Loucy (cell line): ENCODE measurements around the gene CHST1.

Experiments used
- H2AFZ ChIP-seq: fragments of 200-600 bp; sonication (generic); 2 replicates; pipeline ENCODE4 v1.6.0; 2016; ENCODE audit warnings: antibody characterized with exemption, mild to moderate bottlenecking, low read length, moderate library complexity
- H3F3A ChIP-seq: fragments of 200-600 bp; 2 replicates; pipeline ENCODE4 v1.6.0; 2016; ENCODE audit warnings: antibody characterized with exemption, low read depth, mild to moderate bottlenecking
- H3K27me3 ChIP-seq: fragments of 200-600 bp; sonication (generic); 2 replicates; pipeline ENCODE4 v1.6.1; 2014; ENCODE audit warnings: low read length, mild to moderate bottlenecking; ENCODE audit not compliant: insufficient read depth, poor library complexity, severe bottlenecking
- H3K36me3 ChIP-seq: fragments of 200-600 bp; sonication (generic); 2 replicates; pipeline ENCODE4 v1.6.1; 2016; ENCODE audit warnings: low read length; ENCODE audit not compliant: insufficient read depth
- H3K4me1 ChIP-seq: fragments of 200-600 bp; sonication (generic); 2 replicates; pipeline ENCODE4 v1.5.1; 2014; ENCODE audit warnings: low read length, mild to moderate bottlenecking; ENCODE audit not compliant: insufficient read depth, poor library complexity, severe bottlenecking
- H3K4me2 ChIP-seq: fragments of 200-600 bp; sonication (generic); 2 replicates; pipeline ENCODE4 v1.6.0; 2014; ENCODE audit warnings: antibody characterized with exemption, low read length, low read depth, mild to moderate bottlenecking; ENCODE audit not compliant: poor library complexity, severe bottlenecking
- H3K4me3 ChIP-seq: fragments of 200-600 bp; sonication (generic); 2 replicates; pipeline ENCODE4 v1.5.1; 2014; ENCODE audit warnings: low read length, mild to moderate bottlenecking, mixed read lengths; ENCODE audit not compliant: poor library complexity, severe bottlenecking
- H3K79me2 ChIP-seq: fragments of 200-600 bp; sonication (generic); 2 replicates; pipeline ENCODE4 v1.6.1; 2014; ENCODE audit warnings: low read length; ENCODE audit not compliant: insufficient read depth
- H3K9ac ChIP-seq: fragments of 200-600 bp; sonication (generic); 2 replicates; pipeline ENCODE4 v1.6.0; 2014; ENCODE audit warnings: mild to moderate bottlenecking, low read depth, low read length, moderate library complexity; ENCODE audit not compliant: poor library complexity, severe bottlenecking
- H3K9me2 ChIP-seq: fragments of 200-600 bp; sonication (generic); replicated peaks from 2 replicates; pipeline ENCODE4 v1.6.1; 2016; ENCODE audit warnings: low read depth, low read length, mixed read lengths
- H3K9me3 ChIP-seq: fragments of 200-600 bp; sonication (generic); 2 replicates; pipeline ENCODE4 v1.6.1; 2014; ENCODE audit warnings: mild to moderate bottlenecking, antibody characterized with exemption, low read length, low read depth; ENCODE audit not compliant: insufficient read depth
- H4K20me1 ChIP-seq: fragments of 200-600 bp; sonication (generic); 2 replicates; pipeline ENCODE4 v1.6.0; 2014; ENCODE audit warnings: antibody characterized with exemption, low read length, mild to moderate bottlenecking; ENCODE audit not compliant: insufficient read depth, poor library complexity, severe bottlenecking
- EZH2phosphoT487 ChIP-seq: fragments of 200-600 bp; IDR thresholded peaks from 2 replicates; pipeline ENCODE4 v1.6.1; 2018; ENCODE audit warnings: antibody characterized with exemption, mild to moderate bottlenecking, moderate library complexity, borderline replicate concordance
- TF ChIP-seq, protein P1 (sequence below): fragments of 200-600 bp; sonication (generic); conservative IDR thresholded peaks from 2 replicates; pipeline ENCODE4 v1.5.1; 2014; ENCODE audit warnings: mild to moderate bottlenecking, antibody characterized with exemption, low read length

CHST1 gene

DNA sequence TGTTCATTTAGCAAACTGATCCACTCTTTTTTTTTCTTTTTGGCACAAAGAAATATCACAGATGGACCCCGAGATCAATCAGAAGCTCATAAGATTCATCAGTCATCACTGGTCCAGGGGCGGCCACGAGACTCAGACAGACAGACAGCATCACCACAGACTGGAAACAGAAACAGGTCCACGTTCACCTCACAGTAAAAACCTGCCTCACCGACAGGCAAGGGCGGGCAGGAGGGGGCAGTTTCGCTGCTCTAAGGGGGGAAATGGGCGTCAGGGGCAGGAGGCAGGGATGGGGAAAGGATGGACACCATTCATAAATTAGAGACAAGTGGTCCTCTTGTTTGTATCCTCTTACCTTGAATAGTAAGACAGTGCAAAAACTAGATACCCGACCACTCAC lies 16.5 kb downstream of the CHST1 start:
- Histone ChIP-seq H3K36me3 (no peaks in the 10 kb centered on the region), H3K4me1 (peaks cover 8% of the 10 kb centered on the region), H3K27me3 (no peaks in the 10 kb centered on the region), H3K4me3 (no peak overlapping the region), H3K9me3 (no peaks in the 10 kb centered on the region), H3K9me2 (no peaks in the 10 kb centered on the region), H3K4me2 (no peak overlapping the region), H3K79me2 (no peaks in the 10 kb centered on the region), H2AFZ (no peak overlapping the region), H3K9ac (no peak overlapping the region), H3F3A (no peaks in the 10 kb centered on the region), H4K20me1 (no peaks in the 10 kb centered on the region)
- TF ChIP-seq EZH2phosphoT487: no peak
- TF ChIP-seq, protein P1, sequence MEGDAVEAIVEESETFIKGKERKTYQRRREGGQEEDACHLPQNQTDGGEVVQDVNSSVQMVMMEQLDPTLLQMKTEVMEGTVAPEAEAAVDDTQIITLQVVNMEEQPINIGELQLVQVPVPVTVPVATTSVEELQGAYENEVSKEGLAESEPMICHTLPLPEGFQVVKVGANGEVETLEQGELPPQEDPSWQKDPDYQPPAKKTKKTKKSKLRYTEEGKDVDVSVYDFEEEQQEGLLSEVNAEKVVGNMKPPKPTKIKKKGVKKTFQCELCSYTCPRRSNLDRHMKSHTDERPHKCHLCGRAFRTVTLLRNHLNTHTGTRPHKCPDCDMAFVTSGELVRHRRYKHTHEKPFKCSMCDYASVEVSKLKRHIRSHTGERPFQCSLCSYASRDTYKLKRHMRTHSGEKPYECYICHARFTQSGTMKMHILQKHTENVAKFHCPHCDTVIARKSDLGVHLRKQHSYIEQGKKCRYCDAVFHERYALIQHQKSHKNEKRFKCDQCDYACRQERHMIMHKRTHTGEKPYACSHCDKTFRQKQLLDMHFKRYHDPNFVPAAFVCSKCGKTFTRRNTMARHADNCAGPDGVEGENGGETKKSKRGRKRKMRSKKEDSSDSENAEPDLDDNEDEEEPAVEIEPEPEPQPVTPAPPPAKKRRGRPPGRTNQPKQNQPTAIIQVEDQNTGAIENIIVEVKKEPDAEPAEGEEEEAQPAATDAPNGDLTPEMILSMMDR: no peak

DNA sequence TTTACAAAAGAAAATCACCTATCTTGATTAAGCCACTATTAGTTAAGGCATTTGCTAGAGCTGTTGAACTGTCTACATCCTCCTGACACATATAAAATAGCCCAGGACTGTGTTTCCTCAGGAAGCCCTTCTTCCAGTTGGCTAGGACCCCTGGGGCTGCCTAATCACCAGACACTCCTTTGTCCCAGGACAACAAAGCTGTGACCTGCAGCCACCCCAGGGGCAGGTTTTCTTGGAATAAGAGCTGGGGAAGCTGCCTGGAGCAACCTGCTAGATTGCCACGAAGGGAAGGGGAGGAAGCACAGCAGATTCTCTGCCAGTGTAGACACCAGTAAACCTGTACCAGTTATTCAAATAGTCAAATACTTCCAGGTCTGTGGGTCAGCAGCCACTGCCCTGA lies 17.6 kb downstream of the CHST1 start:
- Histone ChIP-seq H3F3A (no peaks in the 10 kb centered on the region), H2AFZ (no peak overlapping the region), H3K4me1 (peaks cover 13% of the 10 kb centered on the region), H3K9ac (no peak overlapping the region), H3K4me3 (no peak overlapping the region), H4K20me1 (no peaks in the 10 kb centered on the region), H3K4me2 (no peak overlapping the region), H3K36me3 (no peaks in the 10 kb centered on the region), H3K27me3 (no peaks in the 10 kb centered on the region), H3K79me2 (no peaks in the 10 kb centered on the region), H3K9me2 (no peaks in the 10 kb centered on the region), H3K9me3 (no peaks in the 10 kb centered on the region)
- TF ChIP-seq, protein P1: no peak

DNA sequence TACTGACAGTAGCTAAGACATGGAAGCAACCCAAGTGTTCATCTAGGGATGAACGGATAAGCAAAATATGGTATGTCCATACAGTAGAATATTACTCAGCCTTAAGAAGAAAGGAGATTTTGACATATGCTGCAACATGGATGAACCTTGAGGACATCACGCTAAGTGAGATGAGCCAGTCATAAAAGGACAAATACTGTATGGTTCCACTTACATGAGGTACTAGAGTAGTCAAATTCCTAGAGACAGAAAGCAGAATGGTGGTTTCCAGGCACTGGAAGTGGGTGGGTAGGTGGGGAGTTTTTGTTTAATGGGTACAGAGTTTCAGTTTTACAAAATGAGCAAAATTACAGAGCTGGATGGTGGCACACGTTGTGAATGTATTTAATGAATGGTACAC lies 18.1 kb downstream of the CHST1 start:
- H3K36me3 ChIP-seq: no peaks in the 10 kb centered on the region
- no peaks in the 10 kb centered on the region for H3K9me3 ChIP-seq
- no peak overlapping the region for H3K4me3 ChIP-seq
- H2AFZ ChIP-seq: no peak overlapping the region
- peaks cover 13% of the 10 kb centered on the region for H3K4me1 ChIP-seq
- no peaks in the 10 kb centered on the region for H3K9me2 ChIP-seq
- TF ChIP-seq, protein P1: no peak
- no peak for TF ChIP-seq EZH2phosphoT487
- H3K79me2 ChIP-seq: no peaks in the 10 kb centered on the region
- no peak overlapping the region for H3K4me2 ChIP-seq
- H3K9ac ChIP-seq: no peak overlapping the region
- H4K20me1 ChIP-seq: no peaks in the 10 kb centered on the region
- no peaks in the 10 kb centered on the region for H3K27me3 ChIP-seq
- no peaks in the 10 kb centered on the region for H3F3A ChIP-seq
